HL-60 (cell line): ENCODE results near the gene SMAD2.

ENCODE experiments used
- DNase-seq, 2 experiments: peaks; one replicate each; pipeline ENCODE4 v3.0.0-alpha.2; 2010 to 2020; ENCODE audit warnings: low read depth in 1 of 2, low spot score in 1 of 2
- H3K27ac ChIP-seq: fragments of 250-450 bp; sonication (Bioruptor Pico); replicated peaks from 2 replicates; pipeline ENCODE4 v1.5.1; 2020; ENCODE audit warnings: mild to moderate bottlenecking, moderate library complexity
- H3K27me3 ChIP-seq: fragments of 250-450 bp; sonication (Bioruptor Pico); 2 replicates; pipeline ENCODE4 v1.5.1; 2021; ENCODE audit warnings: mild to moderate bottlenecking, moderate library complexity; ENCODE audit not compliant: insufficient read depth, poor library complexity, severe bottlenecking
- H3K4me3 ChIP-seq: replicated peaks from 2 replicates; pipeline ENCODE4 v1.5.1; 2011; ENCODE audit warnings: mild to moderate bottlenecking, control low read depth, low read length; ENCODE audit not compliant: insufficient read depth
- CTCF ChIP-seq: IDR thresholded peaks from one replicate; pipeline ENCODE4 v1.5.1; 2011; ENCODE audit warnings: low read length, control low read depth, inconsistent platforms; ENCODE audit not compliant: insufficient read depth
- GABPA ChIP-seq: IDR thresholded peaks from 2 replicates; pipeline ENCODE4 v1.6.1; 2012; ENCODE audit warnings: low read depth
- POLR2AphosphoS5 ChIP-seq: IDR thresholded peaks from 2 replicates; pipeline ENCODE4 v1.6.1; 2012; ENCODE audit warnings: low read depth
- REST ChIP-seq: IDR thresholded peaks from 2 replicates; pipeline ENCODE4 v1.6.1; 2012; ENCODE audit warnings: low read depth; ENCODE audit not compliant: insufficient replicate concordance
- SPI1 ChIP-seq: IDR thresholded peaks from 2 replicates; pipeline ENCODE4 v1.6.1; 2012; ENCODE audit warnings: low read depth, mild to moderate bottlenecking, borderline replicate concordance

The SMAD2 gene

GRCh38 chr18:47790036-47790435 lies 140.4 kb downstream of the SMAD2 start:
- Histone ChIP-seq H3K27me3 (peaks cover 3% of the 10 kb centered on the region), H3K4me3 (no peak overlapping the region), H3K27ac (no peak overlapping the region)
- TF ChIP-seq SPI1, result peak; percentile 62
- TF ChIP-seq REST, result no peak
- DNase-seq, result no peak

GRCh38 chr18:47788621-47789020 lies 141.8 kb downstream of the SMAD2 start:
- DNase-seq, result no peak
- H3K27ac ChIP-seq, result no peak overlapping the region
- H3K27me3 ChIP-seq, result peaks cover 3% of the 10 kb centered on the region
- no peak overlapping the region for H3K4me3 ChIP-seq
- TF ChIP-seq SPI1 (peak; percentile 5; the same call in 1 of the 2 replicates), REST (no peak)

GRCh38 chr18:47781561-47781960 lies 148.9 kb downstream of the SMAD2 start:
- no peak overlapping the region for H3K27ac ChIP-seq
- DNase-seq, result no peak
- H3K4me3 ChIP-seq, result no peak overlapping the region
- peaks cover 2% of the 10 kb centered on the region for H3K27me3 ChIP-seq
- TF ChIP-seq CTCF, result no peak
- no peak for TF ChIP-seq GABPA
- TF ChIP-seq SPI1, result no peak
- no peak for TF ChIP-seq POLR2AphosphoS5
- TF ChIP-seq REST, result no peak

- TF ChIP-seq CTCF (no peak), POLR2AphosphoS5 (no peak), REST (no peak), GABPA (no peak), SPI1 (no peak)
- Histone ChIP-seq H3K4me3 (no peak overlapping the region), H3K27ac (no peak overlapping the region), H3K27me3 (peaks cover 2% of the 10 kb centered on the region)
- no peak for DNase-seq
These were observed 150.3 kb downstream of the SMAD2 start for GRCh38 chr18:47780011-47780725.
